RPMI8226 (cell line): Measurements from ENCODE around the gene C13orf46.
A peak's percentile ranks its signal among the peaks of the same experiment; 100 is the strongest.
"Not testable (repeated sequence)": the region's sequence is repeated elsewhere in the genome, so short reads cannot be mapped to it uniquely, and the experiment has no call there.

Experiments
- DNase-seq: peaks from one replicate; pipeline ENCODE4 v3.0.0-alpha.2; 2015

The C13orf46 gene

DNA sequence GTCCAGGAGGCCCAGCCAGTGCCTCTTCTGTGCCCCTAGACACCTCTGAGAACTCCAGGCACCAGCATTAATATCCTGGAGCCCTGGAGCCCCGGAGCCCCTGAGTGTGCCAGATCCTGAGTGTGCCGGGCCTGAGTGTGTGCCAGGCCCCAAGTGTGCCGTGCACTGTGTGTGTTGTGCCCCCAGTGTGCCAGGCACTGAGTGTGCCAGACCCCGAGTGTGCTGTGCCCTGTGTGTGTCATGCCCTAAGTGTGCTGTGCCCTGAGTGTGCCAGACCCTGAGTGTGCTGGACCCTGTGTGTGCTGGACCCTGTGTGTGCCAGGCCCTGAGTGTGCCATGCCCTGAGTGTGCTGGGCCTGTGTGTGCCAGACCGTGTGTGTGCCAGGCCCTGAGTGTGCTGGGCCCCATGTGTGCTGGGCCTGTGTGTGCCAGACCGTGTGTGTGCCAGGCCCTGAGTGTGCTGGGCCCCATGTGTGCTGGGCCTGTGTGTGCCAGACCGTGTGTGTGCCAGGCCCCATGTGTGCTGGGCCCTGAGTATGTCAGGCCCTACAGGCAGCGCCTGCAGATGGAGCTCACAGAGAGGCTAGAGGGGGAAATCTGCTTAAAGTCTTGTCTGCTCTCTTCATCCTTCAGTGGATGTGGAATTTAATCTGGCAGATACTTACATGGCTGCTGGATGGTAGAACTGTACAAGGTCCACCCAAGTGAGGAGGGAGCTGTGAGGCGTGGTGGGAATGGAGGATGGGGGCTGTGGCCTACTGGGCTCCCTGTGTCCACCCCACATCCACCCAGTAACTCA is 53.9 kb downstream of the C13orf46 start:
- DNase-seq = no peak

GRCh38 chr13:113918981-113919701 is 54.7 kb downstream of the C13orf46 start:
- peak; percentile 62 for DNase-seq

DNA sequence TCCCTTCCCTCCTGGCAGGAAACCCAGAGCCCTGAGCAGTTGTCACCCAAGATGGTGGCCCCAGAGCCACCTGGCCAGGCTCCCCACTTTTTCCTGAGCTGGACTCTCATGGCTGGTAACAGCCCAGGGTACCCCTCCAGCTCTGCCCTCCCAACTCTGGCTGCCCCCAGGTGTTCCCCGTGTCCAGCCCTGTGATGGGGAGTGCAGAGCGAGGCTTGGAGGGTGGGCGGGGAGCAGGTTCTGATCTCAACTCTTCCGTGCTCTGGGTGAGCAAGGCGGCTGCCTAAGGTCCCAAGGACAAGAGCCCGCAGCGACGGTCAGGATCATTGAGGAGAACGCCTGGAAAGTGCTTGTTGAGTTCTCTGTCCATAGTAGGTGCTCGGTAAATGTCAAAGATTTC is 55.3 kb downstream of the C13orf46 start:
- DNase-seq = no peak

- DNase-seq = no peak
Observed at GRCh38 chr13:113917594-113918371, 56.1 kb downstream of the C13orf46 start.

GRCh38 chr13:113917096-113917495 is 56.8 kb downstream of the C13orf46 start:
- no peak for DNase-seq

DNA sequence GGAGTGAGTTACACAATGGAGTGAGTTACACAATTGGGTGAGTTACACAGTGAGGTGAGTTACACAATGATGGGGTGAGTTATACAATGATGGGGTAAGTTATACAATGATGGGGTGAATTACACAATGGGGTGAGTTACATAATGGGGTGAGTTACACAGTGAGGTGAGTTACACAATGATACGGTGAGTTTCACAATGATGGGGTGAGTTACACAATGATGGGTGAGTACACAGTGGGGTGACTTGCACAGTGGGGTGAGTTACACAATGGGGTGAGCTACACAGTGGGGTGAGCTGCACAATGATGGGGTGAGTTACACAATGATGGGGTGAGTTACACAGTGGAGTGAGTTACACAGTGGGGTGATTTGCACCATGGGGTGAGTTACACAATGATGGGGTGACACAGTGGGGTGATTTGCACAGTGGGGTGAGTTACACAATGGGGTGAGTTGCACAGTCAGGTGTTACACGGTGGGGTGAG is 57.5 kb downstream of the C13orf46 start:
- DNase-seq = no peak

- DNase-seq = no peak
Observed at GRCh38 chr13:113915786-113916329, 58.0 kb downstream of the C13orf46 start.

GRCh38 chr13:113915012-113915763 is 58.7 kb downstream of the C13orf46 start:
- DNase-seq = no peak

DNA sequence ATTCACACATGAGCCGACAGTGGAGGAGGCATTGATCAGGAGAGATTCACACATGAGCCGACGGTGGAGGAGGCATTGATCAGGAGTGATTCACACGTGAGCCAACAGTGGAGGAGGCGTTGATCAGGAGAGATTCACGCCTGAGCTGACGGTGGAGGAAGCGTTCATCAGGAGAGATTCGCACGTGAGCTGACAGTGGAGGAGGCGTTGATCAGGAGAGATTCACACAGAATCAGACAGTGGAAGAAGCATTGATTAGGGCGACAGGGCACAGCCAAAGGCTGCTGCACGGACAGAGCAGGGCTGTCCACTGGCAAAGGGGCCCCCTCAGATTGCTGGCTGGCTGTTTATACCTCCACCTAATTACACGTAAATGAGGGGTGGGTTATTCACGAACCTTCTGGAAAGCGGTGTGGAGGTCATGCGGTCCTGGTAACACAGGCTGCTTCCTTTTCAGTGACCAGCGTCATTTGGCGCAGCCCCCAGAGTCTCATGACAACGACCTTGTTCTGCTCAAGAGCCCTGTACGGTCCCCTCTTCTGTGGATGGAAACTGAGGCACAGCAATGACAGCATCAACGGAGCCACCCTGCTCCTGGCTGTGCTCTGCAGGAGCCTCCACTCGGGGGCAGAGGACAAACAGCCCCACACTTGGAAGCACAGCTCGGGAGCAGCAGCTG is 59.4 kb downstream of the C13orf46 start:
- DNase-seq = no peak

- not testable (repeated sequence) for DNase-seq
Observed at GRCh38 chr13:113913838-113914237, 60.0 kb downstream of the C13orf46 start.

DNA sequence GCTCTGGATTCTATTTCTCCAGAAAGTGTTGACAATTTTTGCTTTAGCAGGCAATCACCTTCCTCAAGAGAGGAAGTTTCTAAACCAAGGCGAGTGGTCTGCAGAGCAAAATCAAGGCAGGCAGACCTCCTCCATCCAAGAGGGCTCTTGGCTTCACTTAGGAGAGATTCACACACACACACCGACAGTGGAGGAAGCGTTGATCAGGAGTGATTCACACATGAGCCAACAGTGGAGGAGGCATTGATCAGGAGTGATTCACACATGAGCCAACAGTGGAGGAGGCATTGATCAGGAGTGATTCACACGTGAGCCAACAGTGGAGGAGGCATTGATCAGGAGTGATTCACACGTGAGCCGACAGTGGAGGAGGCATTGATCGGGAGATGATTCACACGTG is 60.5 kb downstream of the C13orf46 start:
- DNase-seq = not testable (repeated sequence)

- no peak for DNase-seq
Observed at GRCh38 chr13:113912596-113912995, 61.3 kb downstream of the C13orf46 start.

- peak; percentile 97 for DNase-seq
Observed at GRCh38 chr13:113907635-113908617, 66.0 kb downstream of the C13orf46 start.

GRCh38 chr13:113906571-113906970 is 67.3 kb downstream of the C13orf46 start:
- DNase-seq = peak; percentile 63

- DNase-seq = no peak
Observed at GRCh38 chr13:113905942-113906341, 67.9 kb downstream of the C13orf46 start.

GRCh38 chr13:113905018-113905417 is 68.9 kb downstream of the C13orf46 start:
- DNase-seq = no peak

- DNase-seq = no peak
Observed at GRCh38 chr13:113904411-113904810, 69.5 kb downstream of the C13orf46 start.

DNA sequence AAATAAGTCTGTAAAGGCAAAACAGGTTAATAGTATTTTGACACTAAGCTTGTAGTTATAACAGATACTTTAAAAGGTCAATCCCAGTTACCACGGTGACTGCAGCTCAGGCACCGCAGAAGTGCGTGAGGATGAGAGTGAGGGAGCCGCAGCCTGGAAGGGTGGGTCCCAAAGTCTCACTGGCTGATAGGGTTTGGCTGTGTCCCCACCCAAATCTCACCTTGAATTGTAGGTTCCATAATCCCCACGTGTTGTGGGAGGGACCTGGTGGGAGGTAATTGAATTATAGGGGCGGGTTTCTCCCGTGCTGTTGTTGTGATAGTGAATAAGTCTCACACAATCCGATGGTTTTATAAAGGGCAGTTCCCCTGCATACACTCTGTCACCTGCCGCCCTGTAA is 70.0 kb downstream of the C13orf46 start:
- DNase-seq = no peak
